Measurements from ENCODE around the gene IRGM. TPM values are rescaled to one million over a fixed set of nuclear protein-coding genes. Genes with fewer than 3 reads are reported as not detected.

IRGM gene
- polyA plus RNA-seq, 2 of the 4 experiments (the other 2 are of a cell fraction), result not detected

- TF ChIP-seq ZFP36 (IDR thresholded peaks at IDR 0.05; ENCODE audit: borderline replicate concordance, partially characterized antibody), result no peak
- TF ChIP-seq NR3C1 (IDR thresholded peaks at IDR 0.05), result no peak
- TF ChIP-seq EHF (CRISPR knock-in tag; IDR thresholded peaks at IDR 0.05), result no peak
- TF ChIP-seq RCOR1 (IDR thresholded peaks at IDR 0.05; ENCODE audit: low read depth, low read length), result no peak
- TF ChIP-seq PBX3 (IDR thresholded peaks at IDR 0.05), result no peak
These were observed 45.0 kb upstream of the IRGM start (continued) for GRCh38 chr5:150801117-150801927.

- ATAC-seq (no peak), DNase-seq (ENCODE audit: low read depth in 1 of 2, low spot score in 1 of 2) (no peak), FAIRE-seq (no peak)
- no peak overlapping the region for H3K27ac ChIP-seq
- no peak for TF ChIP-seq ZSCAN20 (CRISPR knock-in tag; IDR thresholded peaks at IDR 0.05)
- TF ChIP-seq SREBF2 (IDR thresholded peaks at IDR 0.05), result no peak
- TF ChIP-seq EHF (CRISPR knock-in tag; IDR thresholded peaks at IDR 0.05), result no peak
- no peak for TF ChIP-seq HEYL (CRISPR knock-in tag; IDR thresholded peaks at IDR 0.05)
- TF ChIP-seq RARB (CRISPR knock-in tag; IDR thresholded peaks at IDR 0.05), result no peak
- TF ChIP-seq ATOH8 (CRISPR knock-in tag; IDR thresholded peaks at IDR 0.05; ENCODE audit: low read depth), result no peak
- TF ChIP-seq E2F6 (IDR thresholded peaks at IDR 0.05; ENCODE audit: borderline replicate concordance, low read depth), result no peak
- no peak for TF ChIP-seq FOXS1 (CRISPR knock-in tag; IDR thresholded peaks at IDR 0.05)
- TF ChIP-seq MAX (IDR thresholded peaks at IDR 0.05), result no peak
- no peak for TF ChIP-seq RAD21 (conservative IDR thresholded peaks at IDR 0.05 in 1 of 2, IDR thresholded peaks at IDR 0.05 in 1 of 2)
- TF ChIP-seq EHMT2 (IDR thresholded peaks at IDR 0.05; ENCODE audit: low read depth), result no peak
- no peak for TF ChIP-seq BHLHE40 (IDR thresholded peaks at IDR 0.05; ENCODE audit: low read depth, low read length)
- TF ChIP-seq TFCP2L1 (CRISPR knock-in tag; IDR thresholded peaks at IDR 0.05), result no peak
- no peak for TF ChIP-seq NFE2L2 (conservative IDR thresholded peaks at IDR 0.05; ENCODE audit: low read length)
- TF ChIP-seq FOSL2 (IDR thresholded peaks at IDR 0.05), result no peak
- TF ChIP-seq FOSL2 (CRISPR knock-in tag; IDR thresholded peaks at IDR 0.05), result no peak
- ChIA-PET CTCF (interaction anchor here (0.7 kb wide), 1 partner anchor 113 kb away, joined by 3 read pairs; no protein-coding TSS in a partner anchor), POLR2A (no interaction called here)
- 25% methylated on average over 6 of the region's 6 CpGs for WGBS (ENCODE audit: missing lambda C conversion rate)
- H3K9me3 ChIP-seq, result peaks cover 12% of the 10 kb centered on the region; the same call in 2 of the 3 replicates
- H3K4me3 ChIP-seq, result no peak overlapping the region
- no peak overlapping the region for H3K4me2 ChIP-seq
- no peaks in the 10 kb centered on the region for H3K4me1 ChIP-seq
These were observed 41.9 kb upstream of the IRGM start for GRCh38 chr5:150804388-150804787.

- no peaks in the 10 kb centered on the region for H3K4me1 ChIP-seq
- CTCF ChIA-PET, result interaction anchor here (1.7 kb wide), 1 partner anchor 356 kb away, joined by 5 read pairs; no protein-coding TSS in a partner anchor
- H3K4me3 ChIP-seq, result no peak overlapping the region
- 31% methylated on average over 3 of the region's 3 CpGs for WGBS (ENCODE audit: missing lambda C conversion rate)
- DNase-seq (ENCODE audit: low read depth in 1 of 2, low spot score in 1 of 2), result no peak
- no peak for ATAC-seq
- H3K9me3 ChIP-seq, result peaks cover 14% of the 10 kb centered on the region; the same call in 2 of the 3 replicates
- no peak overlapping the region for H3K4me2 ChIP-seq
- TF ChIP-seq BHLHE40 (IDR thresholded peaks at IDR 0.05; ENCODE audit: low read depth, low read length), result no peak
- TF ChIP-seq ZC3H11A (IDR thresholded peaks at IDR 0.05), result no peak
- no peak for TF ChIP-seq FOSL2 (IDR thresholded peaks at IDR 0.05)
- TF ChIP-seq FOSL2 (CRISPR knock-in tag; IDR thresholded peaks at IDR 0.05), result no peak
- no peak for TF ChIP-seq EHF (CRISPR knock-in tag; IDR thresholded peaks at IDR 0.05)
- TF ChIP-seq HDAC2 (IDR thresholded peaks at IDR 0.05), result no peak
- TF ChIP-seq CBX2 (IDR thresholded peaks at IDR 0.05; ENCODE audit: borderline replicate concordance, low read depth), result no peak
- TF ChIP-seq PHF8 (IDR thresholded peaks at IDR 0.05; ENCODE audit: borderline replicate concordance, low read depth), result no peak
- TF ChIP-seq POLR2AphosphoS2 (conservative IDR thresholded peaks at IDR 0.05; ENCODE audit: low read length), result no peak
- no peak for TF ChIP-seq MAFK (IDR thresholded peaks at IDR 0.05; ENCODE audit: partially characterized antibody)
- TF ChIP-seq CEBPB (IDR thresholded peaks at IDR 0.05), result no peak
- TF ChIP-seq CBX8 (IDR thresholded peaks at IDR 0.05), result no peak
- no peak for TF ChIP-seq HOXB5 (CRISPR knock-in tag; IDR thresholded peaks at IDR 0.05)
- TF ChIP-seq NR3C1 (IDR thresholded peaks at IDR 0.05), result no peak
- no peak for TF ChIP-seq RAD21 (conservative IDR thresholded peaks at IDR 0.05 in 1 of 2, IDR thresholded peaks at IDR 0.05 in 1 of 2)
- TF ChIP-seq MYC (IDR thresholded peaks at IDR 0.05; ENCODE audit: borderline replicate concordance, low read length), result no peak
- TF ChIP-seq MAZ (IDR thresholded peaks at IDR 0.05; ENCODE audit: borderline replicate concordance, low read depth, low read length), result no peak
- no peak for TF ChIP-seq FOSB (CRISPR knock-in tag; IDR thresholded peaks at IDR 0.05)
- TF ChIP-seq CHD2 (IDR thresholded peaks at IDR 0.05; ENCODE audit: low read length, partially characterized antibody), result no peak
- H3K27ac ChIP-seq, result no peak overlapping the region
- FAIRE-seq, result no peak
- POLR2A ChIA-PET, result no interaction called here
These were observed 37.0 kb upstream of the IRGM start for GRCh38 chr5:150809363-150809762.

Data from A549 (cell line).